ENCODE data around the gene CIAO1.
"Not testable (repeated sequence)": the region's sequence is repeated elsewhere in the genome, so short reads cannot be mapped to it uniquely, and the experiment has no call there.

The CIAO1 gene

DNA sequence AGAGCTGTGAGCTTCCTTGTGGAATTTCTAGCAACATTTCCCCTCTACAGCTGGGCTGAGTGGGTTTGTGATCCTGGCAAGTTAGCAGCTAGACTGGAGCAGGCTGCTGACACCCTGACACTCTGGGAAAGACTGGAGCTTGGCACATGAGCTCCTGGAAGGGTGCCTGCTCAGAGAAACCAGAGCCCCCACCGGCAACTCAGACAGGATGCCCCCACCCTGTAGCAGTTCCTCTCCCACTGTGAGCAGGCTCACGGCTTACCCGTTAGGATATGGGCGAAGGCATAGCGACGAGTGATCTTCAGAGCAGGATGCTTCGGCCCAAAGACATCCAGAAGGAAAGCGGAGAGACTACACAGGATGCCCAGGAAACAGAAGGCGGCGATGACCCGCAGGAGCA is 11.5 kb upstream of the CIAO1 start:
- H3K36me3 ChIP-seq (ENCODE audit: control insufficient read depth in 4 of 4, insufficient read depth in 4 of 4, low read length in 3 of 4), result peaks cover 6 to 66% (median 29%) of the 10 kb centered on the region in 4 experiments
- H3K27ac ChIP-seq (ENCODE audit: insufficient read depth in 1 of 2, low read depth in 1 of 2, low read length in 2 of 2, poor library complexity in 1 of 2, severe bottlenecking in 2 of 2), result peak overlapping the region in 1 of 2 experiments; percentile 60
- POLR2A ChIA-PET, result interaction anchor here (0.8 to 1.0 kb wide), 3 partner anchors 11 to 41 kb away, joined by 3 read pairs; no protein-coding TSS in a partner anchor
- CTCF ChIA-PET, result interaction anchor here (0.7 to 5.9 kb wide), 13 partner anchors 11 to 117 kb away, joined by 3 to 59 read pairs (median 4); partner anchors contain the start of genes CIAO1, STARD7 and TMEM127
- no peaks in the 10 kb centered on the region for H3K27me3 ChIP-seq (replicated peaks in 2 of 5; ENCODE audit: control insufficient read depth in 4 of 5, insufficient read depth in 5 of 5, low read length in 4 of 5)
- peak in 2 of 3 donors; percentile 50 to 53 for DNase-seq
- H3K4me1 ChIP-seq (ENCODE audit: control extremely low read depth in 1 of 4, control insufficient read depth in 4 of 4, insufficient read depth in 4 of 4, low read length in 3 of 4), result peaks cover 19 to 72% (median 58%) of the 10 kb centered on the region in 4 experiments
- 6% methylated on average over 11 of the region's 11 CpGs for WGBS (ENCODE audit: insufficient coverage)
- no peaks in the 10 kb centered on the region for H3K9me3 ChIP-seq (ENCODE audit: control extremely low read depth in 1 of 5, control insufficient read depth in 4 of 5, insufficient read depth in 2 of 5, low read depth in 1 of 5, low read length in 4 of 5)
- peak overlapping the region in 3 of 7 experiments; percentile 19 to 36 (median 22) for H3K4me3 ChIP-seq (ENCODE audit: control insufficient read depth in 1 of 7, extremely low read depth in 1 of 7, insufficient read depth in 4 of 7, low read depth in 2 of 7, low read length in 6 of 7)

DNA sequence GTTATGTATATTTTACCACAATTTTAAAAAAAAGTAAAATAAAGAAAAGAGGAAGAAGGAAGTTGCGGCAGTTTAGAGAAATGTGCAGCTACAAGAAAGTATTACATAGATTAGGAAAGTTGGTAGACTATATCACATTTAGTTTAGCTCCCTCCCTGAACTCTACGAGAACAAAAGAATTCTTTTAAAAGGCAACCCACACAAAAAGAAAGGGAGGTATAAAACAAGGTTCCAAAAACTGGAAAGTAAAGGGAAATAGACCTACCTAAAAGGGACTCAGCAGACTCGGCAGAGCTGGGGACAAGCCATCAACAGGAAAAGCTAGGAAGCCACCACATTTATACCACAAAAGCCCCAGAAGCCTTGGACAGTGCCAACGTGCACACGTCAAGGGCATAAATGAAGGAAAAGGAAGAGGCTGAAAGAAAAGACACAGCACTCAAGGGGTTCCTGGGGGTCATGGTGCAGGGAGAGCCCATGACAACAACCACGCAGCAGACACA is 9.4 kb upstream of the CIAO1 start:
- ChIA-PET CTCF (interaction anchor here (1.1 to 5.9 kb wide), 7 partner anchors 9 to 82 kb away, joined by 3 to 59 read pairs (median 5); partner anchors contain the start of genes CIAO1 and TMEM127), POLR2A (interaction anchor here (0.7 to 1.8 kb wide), 4 partner anchors 15 to 111 kb away, joined by 3 to 10 read pairs (median 6); partner anchors contain the start of genes DUSP2 and STARD7)
- Histone ChIP-seq H3K27ac (ENCODE audit: insufficient read depth in 1 of 2, low read depth in 1 of 2, low read length in 2 of 2, poor library complexity in 1 of 2, severe bottlenecking in 2 of 2) (peak overlapping the region; percentile 56 to 65), H3K4me1 (ENCODE audit: control extremely low read depth in 1 of 4, control insufficient read depth in 4 of 4, insufficient read depth in 4 of 4, low read length in 3 of 4) (peaks cover 23 to 81% (median 74%) of the 10 kb centered on the region in 4 experiments), H3K36me3 (ENCODE audit: control insufficient read depth in 4 of 4, insufficient read depth in 4 of 4, low read length in 3 of 4) (peaks cover 9 to 62% (median 25%) of the 10 kb centered on the region in 4 experiments), H3K4me3 (ENCODE audit: control insufficient read depth in 1 of 7, extremely low read depth in 1 of 7, insufficient read depth in 4 of 7, low read depth in 2 of 7, low read length in 6 of 7) (peak overlapping the region in 6 of 7 experiments; percentile 20 to 70 (median 54)), H3K27me3 (replicated peaks in 2 of 5; ENCODE audit: control insufficient read depth in 4 of 5, insufficient read depth in 5 of 5, low read length in 4 of 5) (no peaks in the 10 kb centered on the region), H3K9me3 (ENCODE audit: control extremely low read depth in 1 of 5, control insufficient read depth in 4 of 5, insufficient read depth in 2 of 5, low read depth in 1 of 5, low read length in 4 of 5) (no peaks in the 10 kb centered on the region)
- WGBS (ENCODE audit: insufficient coverage), result 0% methylated on average over 2 of the region's 6 CpGs
- peak in 2 of 3 donors; percentile 79 to 82 for DNase-seq

DNA sequence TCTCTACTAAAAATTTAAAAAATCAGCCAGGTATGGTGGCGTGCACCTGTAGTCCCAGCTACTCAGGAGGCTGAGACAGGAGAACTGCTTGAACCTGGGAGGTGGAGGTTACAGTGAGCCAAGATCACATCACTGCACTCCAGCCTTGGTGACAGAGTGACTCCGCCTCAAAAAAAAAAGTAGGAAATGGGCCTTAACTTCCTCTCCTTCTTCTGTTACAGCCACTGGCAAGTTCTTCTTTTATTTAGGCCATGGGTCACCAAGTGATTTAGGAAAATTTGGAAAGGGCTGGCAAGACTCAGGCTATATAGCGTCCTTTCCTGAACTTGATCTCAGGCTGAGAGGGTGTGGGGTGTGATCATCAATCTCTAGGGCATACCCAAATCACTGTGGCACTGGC is 8.3 kb upstream of the CIAO1 start:
- peak in 2 of 3 donors; percentile 29 to 40 for DNase-seq
- Histone ChIP-seq H3K27ac (ENCODE audit: insufficient read depth in 1 of 2, low read depth in 1 of 2, low read length in 2 of 2, poor library complexity in 1 of 2, severe bottlenecking in 2 of 2) (peak overlapping the region in 1 of 2 experiments; percentile 67), H3K4me1 (ENCODE audit: control extremely low read depth in 1 of 4, control insufficient read depth in 4 of 4, insufficient read depth in 4 of 4, low read length in 3 of 4) (peaks cover 23 to 80% (median 73%) of the 10 kb centered on the region in 4 experiments), H3K4me3 (ENCODE audit: control insufficient read depth in 1 of 7, extremely low read depth in 1 of 7, insufficient read depth in 4 of 7, low read depth in 2 of 7, low read length in 6 of 7) (peak overlapping the region in 2 of 7 experiments; percentile 14 to 36), H3K36me3 (ENCODE audit: control insufficient read depth in 4 of 4, insufficient read depth in 4 of 4, low read length in 3 of 4) (peaks cover 5 to 56% (median 21%) of the 10 kb centered on the region in 4 experiments)
- WGBS (ENCODE audit: insufficient coverage), result 80% methylated on average over 2 of the region's 3 CpGs
- H3K27me3 ChIP-seq (replicated peaks in 2 of 5; ENCODE audit: control insufficient read depth in 4 of 5, insufficient read depth in 5 of 5, low read length in 4 of 5); H3K9me3 ChIP-seq (ENCODE audit: control extremely low read depth in 1 of 5, control insufficient read depth in 4 of 5, insufficient read depth in 2 of 5, low read depth in 1 of 5, low read length in 4 of 5): not testable (repeated sequence)
- ChIA-PET POLR2A (interaction anchor here (1.4 to 1.8 kb wide), 2 partner anchors 16 to 49 kb away, joined by 3 to 9 read pairs; partner anchors contain the start of gene STARD7), CTCF (interaction anchor here (2.0 kb wide), 1 partner anchor 83 kb away, joined by 5 read pairs; no protein-coding TSS in a partner anchor)

DNA sequence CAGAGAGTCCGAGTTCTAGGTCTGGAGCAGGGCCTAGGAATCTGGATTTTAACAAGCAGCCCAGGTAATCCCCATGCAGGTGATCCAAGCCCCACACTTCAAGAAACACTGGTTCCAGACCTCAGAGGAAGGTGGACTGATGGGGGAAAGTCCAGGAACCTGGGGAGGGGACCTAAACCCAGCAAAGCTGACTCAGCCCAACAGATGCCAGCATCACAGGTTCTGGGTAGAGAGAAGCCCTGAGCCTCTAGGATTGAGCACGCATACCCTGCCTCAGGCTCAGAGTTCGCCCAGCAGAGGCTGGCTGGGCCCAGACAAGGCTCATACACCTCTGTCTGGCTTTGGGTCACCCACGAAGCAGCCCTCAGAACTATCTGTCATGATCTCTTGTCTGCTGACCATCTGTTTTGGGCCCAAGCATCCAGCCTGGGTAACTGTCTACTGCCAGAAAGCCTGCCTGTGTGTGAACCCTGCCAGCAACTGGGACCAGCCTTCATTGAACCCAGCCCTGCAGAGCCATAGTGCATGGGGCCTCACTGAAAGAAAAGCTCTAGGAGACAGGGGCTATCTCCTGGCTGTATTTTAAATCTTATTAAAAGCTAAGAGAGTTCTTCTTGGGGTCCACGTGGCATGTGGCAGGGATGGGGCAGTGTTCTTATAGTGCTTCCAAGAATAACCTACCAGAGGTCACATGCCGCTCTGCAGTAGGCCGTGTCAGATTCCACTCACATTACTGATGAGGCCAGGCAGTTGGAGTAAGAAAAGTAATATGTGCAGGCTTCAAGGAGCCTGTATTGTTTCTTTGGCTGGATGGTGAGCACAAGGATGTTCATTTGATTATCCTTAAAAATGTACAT is 7.6 kb upstream of the CIAO1 start:
- CTCF ChIA-PET, result interaction anchor here (1.1 to 4.0 kb wide), 8 partner anchors 16 to 236 kb away, joined by 3 to 23 read pairs (median 5); partner anchors contain the start of genes ASTL and SNRNP200
- Histone ChIP-seq H3K27ac (ENCODE audit: insufficient read depth in 1 of 2, low read depth in 1 of 2, low read length in 2 of 2, poor library complexity in 1 of 2, severe bottlenecking in 2 of 2) (peak overlapping the region in 1 of 2 experiments; percentile 67), H3K9me3 (ENCODE audit: control extremely low read depth in 1 of 5, control insufficient read depth in 4 of 5, insufficient read depth in 2 of 5, low read depth in 1 of 5, low read length in 4 of 5) (no peaks in the 10 kb centered on the region), H3K4me1 (ENCODE audit: control extremely low read depth in 1 of 4, control insufficient read depth in 4 of 4, insufficient read depth in 4 of 4, low read length in 3 of 4) (peaks cover 23 to 80% (median 73%) of the 10 kb centered on the region in 4 experiments), H3K27me3 (replicated peaks in 2 of 5; ENCODE audit: control insufficient read depth in 4 of 5, insufficient read depth in 5 of 5, low read length in 4 of 5) (no peaks in the 10 kb centered on the region), H3K4me3 (ENCODE audit: control insufficient read depth in 1 of 7, extremely low read depth in 1 of 7, insufficient read depth in 4 of 7, low read depth in 2 of 7, low read length in 6 of 7) (peak overlapping the region in 2 of 7 experiments; percentile 14 to 36), H3K36me3 (ENCODE audit: control insufficient read depth in 4 of 4, insufficient read depth in 4 of 4, low read length in 3 of 4) (peaks cover 3 to 50% (median 16%) of the 10 kb centered on the region in 4 experiments)
- 92% methylated on average over 6 of the region's 7 CpGs for WGBS (ENCODE audit: insufficient coverage)
- POLR2A ChIA-PET, result interaction anchor here (0.6 to 1.1 kb wide), 2 partner anchors 22 to 50 kb away, joined by 3 read pairs; partner anchors contain the start of gene STARD7
- DNase-seq, result no peak

DNA sequence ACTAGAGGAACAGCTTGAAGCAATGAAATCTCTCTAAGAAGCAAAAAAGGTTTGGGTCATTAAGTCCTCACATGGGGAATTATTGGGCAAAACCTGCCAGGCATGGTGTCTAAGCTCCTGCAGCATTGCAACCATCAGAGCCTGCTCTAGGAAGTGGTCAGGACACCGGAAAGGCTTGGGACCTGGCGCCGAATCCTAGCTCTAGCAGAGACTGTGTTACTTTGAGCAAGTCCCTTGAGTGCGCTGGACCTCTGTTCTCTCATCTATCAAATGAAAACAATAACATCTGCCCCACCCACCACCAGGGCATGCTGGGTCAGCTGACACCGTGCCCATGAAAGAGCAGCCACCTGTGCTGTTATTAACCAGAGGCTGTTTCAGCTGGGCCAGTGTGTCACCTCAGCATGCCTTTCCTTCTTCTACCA is 6.5 kb upstream of the CIAO1 start:
- H3K9me3 ChIP-seq (ENCODE audit: control extremely low read depth in 1 of 5, control insufficient read depth in 4 of 5, insufficient read depth in 2 of 5, low read depth in 1 of 5, low read length in 4 of 5), result no peaks in the 10 kb centered on the region
- H3K4me1 ChIP-seq (ENCODE audit: control extremely low read depth in 1 of 4, control insufficient read depth in 4 of 4, insufficient read depth in 4 of 4, low read length in 3 of 4), result peaks cover 30 to 80% (median 75%) of the 10 kb centered on the region in 4 experiments
- 88% methylated on average over 5 of the region's 5 CpGs for WGBS (ENCODE audit: insufficient coverage)
- no peaks in the 10 kb centered on the region for H3K27me3 ChIP-seq (replicated peaks in 2 of 5; ENCODE audit: control insufficient read depth in 4 of 5, insufficient read depth in 5 of 5, low read length in 4 of 5)
- CTCF ChIA-PET, result interaction anchor here (0.7 to 4.0 kb wide), 15 partner anchors 9 to 237 kb away, joined by 3 to 23 read pairs (median 5); partner anchors contain the start of gene ASTL
- DNase-seq, result no peak
- POLR2A ChIA-PET, result interaction anchor here (0.6 to 1.1 kb wide), 2 partner anchors 23 to 51 kb away, joined by 3 read pairs; partner anchors contain the start of gene STARD7
- H3K4me3 ChIP-seq (ENCODE audit: control insufficient read depth in 1 of 7, extremely low read depth in 1 of 7, insufficient read depth in 4 of 7, low read depth in 2 of 7, low read length in 6 of 7), result no peak overlapping the region
- H3K36me3 ChIP-seq (ENCODE audit: control insufficient read depth in 4 of 4, insufficient read depth in 4 of 4, low read length in 3 of 4), result peaks cover 3 to 48% (median 12%) of the 10 kb centered on the region in 4 experiments
- peak overlapping the region; percentile 10 to 67 for H3K27ac ChIP-seq (ENCODE audit: insufficient read depth in 1 of 2, low read depth in 1 of 2, low read length in 2 of 2, poor library complexity in 1 of 2, severe bottlenecking in 2 of 2)

DNA sequence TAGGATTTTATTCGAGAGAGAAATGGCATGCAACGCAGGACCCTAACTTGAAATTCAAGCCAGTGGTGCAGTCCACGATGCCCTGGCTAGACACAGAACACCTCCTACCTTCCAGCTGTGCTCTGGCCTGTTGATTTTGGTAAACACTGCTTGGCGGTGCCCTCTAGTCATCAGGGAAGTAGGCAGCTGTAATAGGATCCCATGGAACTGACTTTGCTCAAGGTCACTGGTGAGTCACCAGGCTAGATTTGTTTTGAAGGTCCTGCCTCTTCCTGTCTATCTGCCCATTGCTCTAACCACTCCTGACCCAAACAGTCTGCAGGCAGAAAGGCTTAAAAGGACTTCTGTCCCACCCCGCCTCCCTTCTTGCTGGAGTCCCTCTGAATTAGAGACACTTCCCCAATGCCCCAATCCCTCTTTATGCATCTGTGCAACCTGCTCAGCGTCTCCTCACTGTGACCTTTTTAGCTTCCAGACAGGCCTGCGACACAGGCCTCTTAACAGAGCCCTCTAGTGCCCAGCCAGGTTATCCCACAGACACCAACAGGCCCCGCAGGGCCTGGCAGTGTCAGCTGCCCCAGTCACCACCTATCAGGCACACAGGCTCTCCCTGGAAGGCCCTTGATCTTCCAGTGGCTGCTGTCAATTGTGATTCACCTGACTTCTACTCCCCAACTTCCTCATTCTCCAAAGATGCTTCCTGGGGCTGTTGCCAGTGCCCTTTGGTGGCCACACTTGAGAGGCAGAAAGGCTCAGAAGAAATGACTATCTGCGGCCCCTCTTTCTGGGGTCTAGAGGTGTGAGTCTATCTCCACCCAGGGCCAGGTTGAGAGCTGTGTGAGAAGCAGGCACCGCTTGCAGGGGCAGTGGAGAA is 5.4 kb upstream of the CIAO1 start:
- Histone ChIP-seq H3K27me3 (replicated peaks in 2 of 5; ENCODE audit: control insufficient read depth in 4 of 5, insufficient read depth in 5 of 5, low read length in 4 of 5) (no peaks in the 10 kb centered on the region), H3K4me3 (ENCODE audit: control insufficient read depth in 1 of 7, extremely low read depth in 1 of 7, insufficient read depth in 4 of 7, low read depth in 2 of 7, low read length in 6 of 7) (peak overlapping the region in 2 of 7 experiments; percentile 11 to 29), H3K27ac (ENCODE audit: insufficient read depth in 1 of 2, low read depth in 1 of 2, low read length in 2 of 2, poor library complexity in 1 of 2, severe bottlenecking in 2 of 2) (peak overlapping the region; percentile 10 to 67), H3K9me3 (ENCODE audit: control extremely low read depth in 1 of 5, control insufficient read depth in 4 of 5, insufficient read depth in 2 of 5, low read depth in 1 of 5, low read length in 4 of 5) (no peaks in the 10 kb centered on the region), H3K36me3 (ENCODE audit: control insufficient read depth in 4 of 4, insufficient read depth in 4 of 4, low read length in 3 of 4) (peaks cover 3 to 40% (median 12%) of the 10 kb centered on the region in 4 experiments), H3K4me1 (ENCODE audit: control extremely low read depth in 1 of 4, control insufficient read depth in 4 of 4, insufficient read depth in 4 of 4, low read length in 3 of 4) (peaks cover 24 to 75% (median 70%) of the 10 kb centered on the region in 4 experiments)
- WGBS (ENCODE audit: insufficient coverage), result 63% methylated on average over 10 of the region's 10 CpGs
- CTCF ChIA-PET, result interaction anchor here (0.7 to 4.0 kb wide), 24 partner anchors 8 to 122 kb away, joined by 3 to 23 read pairs (median 4); partner anchors contain the start of gene ASTL
- peak; percentile 78 to 91 (median 88) for DNase-seq
- POLR2A ChIA-PET, result interaction anchor here (0.7 to 1.0 kb wide), 2 partner anchors 34 to 120 kb away, joined by 3 read pairs; no protein-coding TSS in a partner anchor
